Measurements from ENCODE around the gene SNRPD2.
"Not testable (repeated sequence)": the region's sequence is repeated elsewhere in the genome, so short reads cannot be mapped to it uniquely, and the experiment has no call there.

Gene SNRPD2

DNA sequence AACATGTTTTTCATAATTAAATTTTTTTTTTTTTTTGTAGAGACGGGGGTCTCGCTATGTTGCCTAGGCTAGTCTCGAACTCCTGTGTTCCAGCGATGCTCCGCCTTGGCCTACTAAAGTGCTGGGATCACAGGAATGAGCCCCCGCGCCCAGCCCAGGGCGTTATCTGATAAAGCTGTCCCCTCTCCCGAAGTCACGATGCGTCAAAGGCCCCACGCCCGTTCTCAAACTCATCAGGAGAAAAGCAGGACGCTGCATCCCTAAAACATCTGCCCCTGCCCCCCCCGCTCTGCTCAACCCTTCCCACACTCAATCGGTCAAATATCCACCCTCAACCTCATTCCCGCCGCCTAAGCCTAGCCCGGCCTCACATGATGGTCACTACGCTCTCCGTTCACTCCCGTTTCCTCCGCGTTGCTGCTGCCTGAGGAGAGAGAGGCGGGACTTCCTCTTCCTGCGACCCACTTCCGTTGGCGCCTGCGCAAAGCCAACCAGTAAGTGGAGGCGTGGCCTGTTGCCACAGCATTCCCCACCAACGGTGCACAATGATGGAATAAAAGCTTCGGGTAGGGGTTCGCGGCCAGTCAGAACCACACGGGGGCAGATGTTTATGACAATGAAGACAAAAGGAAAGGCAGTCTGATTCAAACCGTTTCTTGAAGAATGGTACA, at the start of gene SNRPD2:
Gene SNRPD2 (minus strand): TSS at position 438 of the 671 bp plus-strand sequence. CDS start 65 bp downstream, at position 373.
- DNase-seq (ENCODE audit: low read depth) = peak; percentile 96
- H3K4me3 ChIP-seq (ENCODE audit: low read depth, low read length) = peak within 1 kb of the TSS; percentile 100
- TF ChIP-seq, protein P1, sequence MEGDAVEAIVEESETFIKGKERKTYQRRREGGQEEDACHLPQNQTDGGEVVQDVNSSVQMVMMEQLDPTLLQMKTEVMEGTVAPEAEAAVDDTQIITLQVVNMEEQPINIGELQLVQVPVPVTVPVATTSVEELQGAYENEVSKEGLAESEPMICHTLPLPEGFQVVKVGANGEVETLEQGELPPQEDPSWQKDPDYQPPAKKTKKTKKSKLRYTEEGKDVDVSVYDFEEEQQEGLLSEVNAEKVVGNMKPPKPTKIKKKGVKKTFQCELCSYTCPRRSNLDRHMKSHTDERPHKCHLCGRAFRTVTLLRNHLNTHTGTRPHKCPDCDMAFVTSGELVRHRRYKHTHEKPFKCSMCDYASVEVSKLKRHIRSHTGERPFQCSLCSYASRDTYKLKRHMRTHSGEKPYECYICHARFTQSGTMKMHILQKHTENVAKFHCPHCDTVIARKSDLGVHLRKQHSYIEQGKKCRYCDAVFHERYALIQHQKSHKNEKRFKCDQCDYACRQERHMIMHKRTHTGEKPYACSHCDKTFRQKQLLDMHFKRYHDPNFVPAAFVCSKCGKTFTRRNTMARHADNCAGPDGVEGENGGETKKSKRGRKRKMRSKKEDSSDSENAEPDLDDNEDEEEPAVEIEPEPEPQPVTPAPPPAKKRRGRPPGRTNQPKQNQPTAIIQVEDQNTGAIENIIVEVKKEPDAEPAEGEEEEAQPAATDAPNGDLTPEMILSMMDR (IDR thresholded peaks at IDR 0.05; ENCODE audit: insufficient read depth, low read depth, low read length, missing control alignments) = no peak

DNA sequence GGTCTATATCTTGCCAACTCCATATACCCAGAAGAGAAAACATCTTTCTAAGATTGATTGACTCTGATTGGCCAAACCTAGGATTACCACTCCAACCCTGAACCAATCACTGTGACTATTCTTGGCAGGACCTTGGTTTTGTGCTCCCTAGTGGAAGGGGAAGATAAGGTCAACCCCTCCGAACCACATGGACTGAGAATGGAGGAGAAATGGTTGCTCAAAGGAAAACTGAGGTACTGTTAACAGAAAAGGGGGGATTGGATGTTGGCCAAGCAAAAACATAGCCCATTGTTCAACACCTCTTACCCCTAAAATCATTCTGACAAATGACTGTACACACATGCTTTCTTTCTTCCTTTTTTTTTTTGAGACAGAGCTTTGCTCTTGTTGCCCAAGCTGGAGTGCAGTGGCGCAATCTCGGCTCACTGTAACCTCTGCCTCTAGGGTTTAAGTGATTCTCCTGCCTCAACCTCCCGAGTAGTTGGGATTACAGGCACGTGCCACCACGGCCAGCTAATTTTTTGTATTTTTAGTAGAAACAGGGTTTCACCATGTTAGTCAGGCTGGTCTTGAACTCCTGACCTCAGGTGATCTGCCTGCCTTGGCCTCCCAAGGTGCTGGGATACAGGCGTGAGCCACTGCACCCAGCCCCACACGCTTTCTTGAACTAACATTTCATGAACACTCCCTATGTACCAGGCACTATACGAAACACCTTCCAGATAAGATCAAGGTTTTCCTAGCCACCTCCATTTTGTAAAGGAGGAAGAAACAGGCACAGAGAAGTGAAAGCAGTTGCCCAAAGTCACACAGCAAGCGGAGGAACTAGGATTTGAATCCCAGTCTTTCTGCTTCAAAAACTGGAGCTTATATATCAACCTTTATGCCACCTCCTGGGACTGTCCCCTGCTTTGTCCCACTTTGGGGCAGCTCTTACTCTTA, 48.0 kb upstream of the SNRPD2 start:
- DNase-seq (ENCODE audit: low read depth) = peak; percentile 65

DNA sequence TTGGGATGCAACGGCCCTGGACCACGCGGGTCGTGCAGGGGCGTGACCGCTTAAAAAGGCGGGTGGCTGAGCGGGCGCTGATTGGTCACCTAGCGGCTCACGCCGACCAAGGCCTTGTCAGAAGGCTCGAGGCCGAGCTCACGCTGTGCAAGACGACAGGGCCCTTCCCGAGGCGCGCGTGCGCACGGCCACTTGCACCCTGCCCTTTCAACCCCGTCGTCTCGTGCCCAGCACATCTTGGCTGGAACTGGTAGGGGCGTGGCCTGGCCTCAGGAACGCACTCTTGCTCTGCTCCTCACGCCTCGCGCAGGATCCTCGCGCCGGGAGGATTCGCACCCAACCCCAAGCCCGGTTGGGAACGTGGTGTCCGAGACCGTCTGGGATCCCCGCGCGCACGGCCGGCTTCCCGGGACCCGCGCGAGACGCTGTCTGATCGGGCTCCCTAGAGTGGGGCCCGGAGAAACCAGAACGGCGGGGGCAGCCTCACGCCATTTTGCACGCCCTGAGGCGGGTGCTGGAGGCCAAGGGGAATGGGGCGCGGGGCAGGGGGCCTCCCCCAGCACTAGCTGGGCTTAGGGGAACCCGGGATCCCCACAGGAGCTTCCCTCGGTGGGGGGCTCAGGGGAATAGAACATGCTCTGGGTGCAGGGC, 41.5 kb upstream of the SNRPD2 start, which contains the start of gene MEIOSIN:
Gene MEIOSIN (plus strand): TSS at position 280 of the 651 bp plus-strand sequence. CDS start 1,938 bp downstream, outside the sequence.
- no peak for DNase-seq (ENCODE audit: low read depth)
- no peak within 1 kb of the TSS for H3K4me3 ChIP-seq (ENCODE audit: low read depth, low read length)
- TF ChIP-seq, protein P1 (IDR thresholded peaks at IDR 0.05; ENCODE audit: insufficient read depth, low read depth, low read length, missing control alignments) = no peak

More for the DNA sequence above, 48.0 kb upstream of the SNRPD2 start:
- TF ChIP-seq, protein P1 (IDR thresholded peaks at IDR 0.05; ENCODE audit: insufficient read depth, low read depth, low read length, missing control alignments) = no peak
- no peak overlapping the region for H3K4me3 ChIP-seq (ENCODE audit: low read depth, low read length)

DNA sequence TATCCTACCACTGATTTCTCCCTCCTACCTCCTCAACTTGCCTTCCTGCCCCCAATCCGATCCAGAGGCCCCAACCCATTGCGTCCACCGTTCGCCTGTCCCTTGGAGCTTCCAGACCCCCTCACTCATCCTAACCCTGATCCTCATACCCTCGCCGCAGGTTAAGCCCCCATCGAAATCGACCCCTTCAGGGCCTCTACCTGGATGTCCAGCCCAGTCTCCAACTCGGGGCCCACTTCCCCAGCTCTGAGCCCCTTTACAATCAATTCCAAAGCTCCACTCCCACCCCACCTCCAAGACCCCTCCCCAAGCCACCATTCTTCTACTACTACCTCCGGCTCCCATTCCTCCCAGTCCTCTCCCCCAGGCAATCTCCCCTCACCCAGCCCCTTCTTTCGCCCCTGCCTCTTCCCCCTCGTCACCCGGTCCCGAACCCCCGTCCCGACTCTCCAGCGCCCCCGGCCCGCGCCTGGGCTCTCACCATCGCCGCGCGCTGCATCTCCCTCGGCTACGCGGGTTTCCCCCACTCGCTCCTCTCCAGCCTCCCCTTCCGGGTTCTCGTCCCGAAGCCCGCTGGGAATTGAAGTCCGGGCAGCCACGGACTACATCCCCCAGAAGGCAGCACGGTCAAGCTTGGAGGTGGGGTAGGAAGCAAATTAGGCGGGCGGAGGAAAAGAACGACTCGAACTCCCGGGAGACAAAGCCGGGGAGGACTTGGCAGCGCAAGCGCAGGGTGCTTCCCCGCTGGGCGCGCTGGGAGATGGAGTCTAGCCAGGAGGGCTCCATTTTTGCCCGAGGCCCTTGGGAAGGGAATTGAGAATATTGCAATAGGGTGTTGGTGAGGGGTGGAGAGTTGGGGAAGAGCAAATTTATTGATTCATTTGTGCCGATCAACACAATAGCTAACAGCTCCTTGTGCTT, 38.9 kb upstream of the SNRPD2 start, which contains the start of gene FBXO46:
Gene FBXO46 (minus strand): TSS at position 529 of the 921 bp plus-strand sequence. CDS start 17,401 bp downstream, outside the sequence.
- TF ChIP-seq, protein P1 (IDR thresholded peaks at IDR 0.05; ENCODE audit: insufficient read depth, low read depth, low read length, missing control alignments) = peak; percentile 22
- DNase-seq (ENCODE audit: low read depth) = peak; percentile 99
- H3K4me3 ChIP-seq (ENCODE audit: low read depth, low read length) = peak within 1 kb of the TSS; percentile 94

DNA sequence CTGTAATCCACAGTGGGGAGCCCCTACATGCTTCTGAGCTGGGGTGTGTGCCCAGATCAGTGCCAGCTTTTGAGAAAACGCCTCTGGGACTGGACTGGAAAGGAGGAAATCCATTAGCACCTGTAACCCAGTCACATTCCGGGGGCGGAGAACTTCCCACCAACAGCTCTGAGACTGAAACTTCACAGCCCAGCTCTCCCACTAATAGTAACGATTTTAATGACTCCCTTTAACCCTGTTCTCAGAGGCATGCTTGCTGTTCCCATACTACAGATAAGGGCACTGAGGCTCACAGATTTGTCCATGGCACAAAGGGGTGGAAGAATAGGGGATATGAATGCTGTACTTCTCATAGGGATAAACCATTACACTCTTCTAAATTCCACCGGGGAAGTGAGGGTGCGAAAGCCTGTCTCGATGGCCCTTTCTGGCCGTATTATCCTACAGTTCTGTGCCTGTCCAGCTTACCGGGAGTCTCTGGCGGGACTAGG, 38.1 kb upstream of the SNRPD2 start:
- peak; percentile 45 for DNase-seq (ENCODE audit: low read depth)
- peak overlapping the region; percentile 94 for H3K4me3 ChIP-seq (ENCODE audit: low read depth, low read length)
- TF ChIP-seq, protein P1 (IDR thresholded peaks at IDR 0.05; ENCODE audit: insufficient read depth, low read depth, low read length, missing control alignments) = no peak

DNA sequence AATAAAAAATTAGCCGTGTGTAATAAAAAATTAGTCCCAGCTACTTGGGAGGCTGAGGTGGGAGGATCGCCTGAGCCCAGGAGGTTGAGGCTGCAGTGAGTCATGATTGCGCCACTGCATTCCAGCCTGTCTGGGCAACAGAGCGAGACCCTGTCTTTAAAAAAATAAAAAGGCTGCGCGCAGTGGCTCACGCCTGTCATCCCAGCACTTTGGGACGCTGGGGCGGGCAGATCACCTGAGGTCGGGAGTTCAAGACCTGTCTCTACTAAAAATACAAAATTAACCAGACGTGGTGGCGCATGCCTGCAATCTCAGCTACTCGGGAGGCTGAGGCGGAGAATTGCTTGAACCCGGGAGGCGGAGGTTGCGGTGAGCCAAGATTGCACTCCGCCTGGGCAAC, 36.9 kb upstream of the SNRPD2 start:
- H3K4me3 ChIP-seq (ENCODE audit: low read depth, low read length); DNase-seq (ENCODE audit: low read depth): not testable (repeated sequence)

DNA sequence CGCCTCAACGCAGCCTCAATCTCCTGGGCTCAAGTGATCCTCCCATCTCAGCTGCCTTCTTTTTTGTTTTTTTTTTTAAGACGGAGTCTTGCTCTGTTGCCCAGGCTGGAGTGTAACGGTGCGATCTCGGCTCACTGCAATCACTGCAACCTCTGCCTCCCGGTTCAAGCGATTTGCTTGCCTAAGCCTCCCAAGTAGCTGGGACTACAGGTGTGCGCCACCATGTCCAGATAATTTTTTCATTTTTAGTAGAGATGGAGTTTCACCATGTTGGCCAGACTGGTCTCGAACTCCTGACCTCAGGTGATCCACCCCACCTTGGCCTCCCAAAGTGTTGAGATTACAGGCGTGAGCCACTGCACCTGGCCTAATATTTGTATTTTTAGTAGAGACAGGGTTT, 28.3 kb upstream of the SNRPD2 start:
- not testable (repeated sequence) for DNase-seq (ENCODE audit: low read depth)

More for the DNA sequence above, 28.3 kb upstream of the SNRPD2 start:
- H3K4me3 ChIP-seq (ENCODE audit: low read depth, low read length) = not testable (repeated sequence)
